ENCODE data around the gene FLOT2.

DNA sequence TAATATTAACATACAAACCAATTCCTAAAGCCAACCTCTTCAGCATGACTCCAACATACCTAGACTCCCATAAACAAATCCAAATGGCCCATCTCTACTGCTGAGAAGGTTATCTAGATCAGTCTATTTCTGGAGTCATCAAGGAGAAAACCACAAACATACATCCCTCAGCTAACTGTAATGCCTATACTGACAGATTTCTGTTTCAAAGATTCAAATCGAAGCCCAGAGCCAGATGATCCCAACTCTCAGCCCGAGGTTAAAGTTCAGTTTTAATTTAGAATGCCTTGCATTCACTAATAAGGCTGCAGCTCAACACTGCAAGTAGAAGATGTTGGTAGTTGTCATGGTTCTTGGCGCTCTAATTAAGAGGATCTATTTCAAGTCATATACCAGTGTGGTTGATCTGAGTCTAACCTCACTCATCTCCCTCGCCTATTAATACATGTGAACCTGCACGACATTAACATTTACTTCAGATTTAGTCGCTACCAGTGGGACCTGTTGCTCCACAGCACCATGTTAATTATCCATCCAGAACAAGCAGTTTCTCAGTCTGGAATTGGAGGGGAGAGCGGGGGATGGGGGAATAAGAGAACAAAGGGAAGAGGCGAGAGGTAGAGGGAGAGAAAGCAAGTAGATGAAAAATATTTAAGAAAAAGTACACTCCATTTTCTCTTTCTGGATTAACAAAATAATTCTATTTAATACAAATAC lies 38.4 kb upstream of the FLOT2 start:
- TF ChIP-seq POLR2AphosphoS5 (IDR thresholded peaks at IDR 0.05; ENCODE audit: borderline replicate concordance, low read depth, low read length): no peak
- TF ChIP-seq EZH2 (IDR thresholded peaks at IDR 0.05): no peak
- TF ChIP-seq FOXP2 (optimal IDR thresholded peaks at IDR 0.05; ENCODE audit: control extremely low read depth, extremely low read length, insufficient read depth): no peak
